Left cardiac atrium (tissue), 4 donors: ENCODE measurements around the gene CNRIP1. TPM values are rescaled to one million over a fixed set of nuclear protein-coding genes. Genes with fewer than 3 reads are reported as not detected.

ENCODE experiments used
- ATAC-seq, 2 donors: fragments of 200-7000 bp; cut with Tn5 transposase; one replicate each; pipeline ENCODE4 v1.9.1; 2020; ENCODE audit warnings: mild to moderate bottlenecking in 2 of 2, moderate library complexity in 2 of 2
- DNase-seq: peaks from one replicate; pipeline ENCODE4 v3.0.0-alpha.2; 2020
- intact Hi-C, 2 donors: fragments of 100-400 bp; cut with DNase I; formaldehyde crosslinking; loops; one replicate each; pipeline versions ENCODE4 v1.14.1 to v1.15.1; 2022 to 2023
- total RNA-seq, 2 donors: library from RNA; stranded (reverse); fragmentation: NEBNext Ultra II Directional; extraction: Animal tissue kit (Norgen Biotek cat#: 25700); gene quantifications; one replicate each; pipeline ENCODE4 v1.2.1, GENCODE V29; 2021
- donor health status: DM: no; HTN: yes; CAD: no.
- donor health status: DM: no; HTN: yes; CAD: no; lungs with severe emphysema.
- donor health status: DM: yes; HTN: yes; CAD: no.
- donor health status: Dilated cardiomyopathy.

CNRIP1 gene
- total RNA-seq, 2 donors from 2014 or later = 16.8 to 19.1 TPM

GRCh38 chr2:68266655-68267054, 53.1 kb downstream of the CNRIP1 start:
- no peak for ATAC-seq
- intact Hi-C loops = no loop called here
- DNase-seq = no peak

GRCh38 chr2:68263632-68264031, 56.1 kb downstream of the CNRIP1 start:
- intact Hi-C loops = no loop called here
- ATAC-seq (no peak), DNase-seq (no peak)

- intact Hi-C loops = no loop called here
- ATAC-seq = no peak
- no peak for DNase-seq
These were observed 60.9 kb downstream of the CNRIP1 start for GRCh38 chr2:68258851-68259250.

- ATAC-seq (no peak), DNase-seq (no peak)
- intact Hi-C loops = no loop called here
These were observed 63.7 kb downstream of the CNRIP1 start for GRCh38 chr2:68256093-68256450.

GRCh38 chr2:68253219-68254068, 66.3 kb downstream of the CNRIP1 start:
- no peak for DNase-seq
- intact Hi-C loops = loop anchor here in 1 of 2 donors (5.0 kb wide), 1 partner anchor 56 kb away; no protein-coding TSS in a partner anchor
- no peak for ATAC-seq

- intact Hi-C loops = loop anchor here in 1 of 2 donors (5.0 kb wide), 1 partner anchor 55 kb away; no protein-coding TSS in a partner anchor
- DNase-seq = peak; percentile 96
- peak; percentile 97 for ATAC-seq
These were observed 67.1 kb downstream of the CNRIP1 start, which contains the start of gene PPP3R1 for GRCh38 chr2:68252400-68253218. Gene PPP3R1 (minus strand): TSS chr2:68252532. CDS start chr2:68252127, 405 bp downstream.

GRCh38 chr2:68251855-68252399, 67.8 kb downstream of the CNRIP1 start:
- DNase-seq = peak; percentile 43
- intact Hi-C loops = loop anchor here in 1 of 2 donors (5.0 kb wide), 1 partner anchor 55 kb away; no protein-coding TSS in a partner anchor
- peak; percentile 3 to 12 for ATAC-seq

GRCh38 chr2:68251187-68251854, 68.4 kb downstream of the CNRIP1 start:
- DNase-seq = peak; percentile 66
- intact Hi-C loops = loop anchor here in 1 of 2 donors (5.0 kb wide), 1 partner anchor 54 kb away; no protein-coding TSS in a partner anchor
- ATAC-seq = peak; percentile 45 to 63

- ATAC-seq (no peak), DNase-seq (no peak)
- intact Hi-C loops = loop anchor here in 1 of 2 donors (5.0 kb wide), 1 partner anchor 53 kb away; no protein-coding TSS in a partner anchor
These were observed 69.0 kb downstream of the CNRIP1 start for GRCh38 chr2:68250652-68251186.

- no peak for DNase-seq
- no peak for ATAC-seq
- intact Hi-C loops = loop anchor here in 1 of 2 donors (5.0 kb wide), 1 partner anchor 53 kb away; no protein-coding TSS in a partner anchor
These were observed 69.6 kb downstream of the CNRIP1 start for GRCh38 chr2:68250196-68250595.

GRCh38 chr2:68248806-68249205, 70.9 kb downstream of the CNRIP1 start:
- DNase-seq (no peak), ATAC-seq (no peak)
- intact Hi-C loops = loop anchor here in 1 of 2 donors (10.0 kb wide), 1 partner anchor 54 kb away; no protein-coding TSS in a partner anchor

GRCh38 chr2:68248361-68248760, 71.4 kb downstream of the CNRIP1 start:
- intact Hi-C loops = loop anchor here in 1 of 2 donors (10.0 kb wide), 1 partner anchor 54 kb away; no protein-coding TSS in a partner anchor
- DNase-seq (no peak), ATAC-seq (no peak)

- intact Hi-C loops = loop anchor here in 1 of 2 donors (10.0 kb wide), 1 partner anchor 52 kb away; no protein-coding TSS in a partner anchor
- DNase-seq (no peak), ATAC-seq (no peak)
These were observed 73.4 kb downstream of the CNRIP1 start for GRCh38 chr2:68246396-68246795.

- DNase-seq (no peak), ATAC-seq (no peak)
- intact Hi-C loops = loop anchor here in 1 of 2 donors (10.0 kb wide), 1 partner anchor 51 kb away; no protein-coding TSS in a partner anchor
These were observed 74.1 kb downstream of the CNRIP1 start for GRCh38 chr2:68245672-68246071.

- no peak for DNase-seq
- intact Hi-C loops = loop anchor here in 1 of 2 donors (10.0 kb wide), 1 partner anchor 50 kb away; no protein-coding TSS in a partner anchor
- ATAC-seq = no peak
These were observed 74.7 kb downstream of the CNRIP1 start for GRCh38 chr2:68245066-68245465.

GRCh38 chr2:68244456-68244855, 75.3 kb downstream of the CNRIP1 start:
- no peak for DNase-seq
- no peak for ATAC-seq
- intact Hi-C loops = loop anchor here in 1 of 2 donors (10.0 kb wide), 1 partner anchor 50 kb away; no protein-coding TSS in a partner anchor
